ENCODE measurements around the gene RAET1L. TPM values are rescaled to one million over a fixed set of nuclear protein-coding genes. Genes with fewer than 3 reads are reported as not detected.

The RAET1L gene
- total RNA-seq, 4 donors from 2014 or later: not detected

- Histone ChIP-seq H3K27ac (no peak overlapping the region), H3K27me3 (peaks cover 95% of the 10 kb centered on the region), H3K9me3 (peaks cover 0 to 10% of the 10 kb centered on the region in 2 donors), H3K4me1 (peaks cover 10 to 21% (median 14%) of the 10 kb centered on the region in 4 donors), H3K4me3 (no peak overlapping the region), H3K36me3 (no peaks in the 10 kb centered on the region)
- intact Hi-C loops (cut with DNase I; ENCODE audit: low total_unique reads) (no loop called here), in situ Hi-C loops (cut with MboI; ENCODE audit: low pct_ligation_motif_present in 1 of 4, low pct_unique_long_range_greater_than_20kb in 1 of 4, low sequenced_read_pairs in 3 of 4) (no loop called here)
- TF ChIP-seq POLR2AphosphoS5 (IDR thresholded peaks at IDR 0.05) (no peak), EP300 (IDR thresholded peaks at IDR 0.05; ENCODE audit: low read depth) (no peak), POLR2A (IDR thresholded peaks at IDR 0.05) (no peak), CTCF (IDR thresholded peaks at IDR 0.05) (no peak)
- WGBS, 2 donors (ENCODE audit: low coverage in 1 of 2): 10 to 22% methylated on average over 10 to 17 of the region's 17 CpGs
- DNase-seq: no peak
These were observed 36.6 kb downstream of the RAET1L start for GRCh38 chr6:149988550-149989346.

GRCh38 chr6:149987602-149988107 is 37.7 kb downstream of the RAET1L start:
- intact Hi-C loops (cut with DNase I; ENCODE audit: low total_unique reads) (no loop called here), in situ Hi-C loops (cut with MboI; ENCODE audit: low pct_ligation_motif_present in 1 of 4, low pct_unique_long_range_greater_than_20kb in 1 of 4, low sequenced_read_pairs in 3 of 4) (no loop called here)
- no peaks in the 10 kb centered on the region for H3K36me3 ChIP-seq
- peaks cover 0 to 10% of the 10 kb centered on the region in 2 donors for H3K9me3 ChIP-seq
- TF ChIP-seq EP300 (IDR thresholded peaks at IDR 0.05; ENCODE audit: low read depth) (no peak), POLR2A (IDR thresholded peaks at IDR 0.05) (no peak), POLR2AphosphoS5 (IDR thresholded peaks at IDR 0.05) (no peak), CTCF (IDR thresholded peaks at IDR 0.05) (no peak)
- no peak for DNase-seq
- WGBS, 2 donors (ENCODE audit: low coverage in 1 of 2): 60 to 71% methylated on average over 1 to 2 of the region's 2 CpGs
- H3K4me3 ChIP-seq: no peak overlapping the region
- no peak overlapping the region for H3K27ac ChIP-seq
- peaks cover 10 to 21% (median 14%) of the 10 kb centered on the region in 4 donors for H3K4me1 ChIP-seq
- H3K27me3 ChIP-seq: peaks cover 93% of the 10 kb centered on the region

- no peak for TF ChIP-seq POLR2A (IDR thresholded peaks at IDR 0.05)
- no peak for TF ChIP-seq EP300 (IDR thresholded peaks at IDR 0.05; ENCODE audit: low read depth)
- TF ChIP-seq CTCF (IDR thresholded peaks at IDR 0.05): no peak
- no peak for TF ChIP-seq POLR2AphosphoS5 (IDR thresholded peaks at IDR 0.05)
- Histone ChIP-seq H3K27me3 (peaks cover 93% of the 10 kb centered on the region), H3K27ac (no peak overlapping the region), H3K9me3 (peaks cover 0 to 10% of the 10 kb centered on the region in 2 donors), H3K4me3 (no peak overlapping the region), H3K4me1 (peaks cover 4 to 11% (median 6%) of the 10 kb centered on the region in 4 donors), H3K36me3 (no peaks in the 10 kb centered on the region)
- WGBS, 2 donors (ENCODE audit: low coverage in 1 of 2): 20 to 40% methylated on average over 1 to 5 of the region's 5 CpGs
- in situ Hi-C loops (cut with MboI; ENCODE audit: low pct_ligation_motif_present in 1 of 4, low pct_unique_long_range_greater_than_20kb in 1 of 4, low sequenced_read_pairs in 3 of 4) (no loop called here), intact Hi-C loops (cut with DNase I; ENCODE audit: low total_unique reads) (no loop called here)
- DNase-seq: no peak
These were observed 39.8 kb downstream of the RAET1L start for GRCh38 chr6:149985481-149985937.

GRCh38 chr6:149984773-149985172 is 40.6 kb downstream of the RAET1L start:
- Histone ChIP-seq H3K4me3 (no peak overlapping the region), H3K36me3 (no peaks in the 10 kb centered on the region), H3K27me3 (peaks cover 93% of the 10 kb centered on the region), H3K9me3 (peaks cover 0 to 10% of the 10 kb centered on the region in 2 donors), H3K27ac (no peak overlapping the region), H3K4me1 (peaks cover 0 to 3% (median 0%) of the 10 kb centered on the region in 4 donors)
- in situ Hi-C loops (cut with MboI; ENCODE audit: low pct_ligation_motif_present in 1 of 4, low pct_unique_long_range_greater_than_20kb in 1 of 4, low sequenced_read_pairs in 3 of 4) (no loop called here), intact Hi-C loops (cut with DNase I; ENCODE audit: low total_unique reads) (no loop called here)
- TF ChIP-seq POLR2AphosphoS5 (IDR thresholded peaks at IDR 0.05) (no peak), CTCF (IDR thresholded peaks at IDR 0.05) (no peak), EP300 (IDR thresholded peaks at IDR 0.05; ENCODE audit: low read depth) (no peak), POLR2A (IDR thresholded peaks at IDR 0.05) (no peak)
- 68% methylated on average over 5 of the region's 5 CpGs; no CpG with 5 or more reads in 1 of the 2 donors for WGBS, 2 donors (ENCODE audit: low coverage in 1 of 2)
- DNase-seq: no peak
